ENCODE data around the gene ZBTB25.
"Not testable (repeated sequence)": the region's sequence is repeated elsewhere in the genome, so short reads cannot be mapped to it uniquely, and the experiment has no call there.

ZBTB25 gene

GRCh38 chr14:64503434-64504309 is at the start of gene ZBTB25:
TSS of gene ZBTB25 (minus strand) at chr14:64503838. CDS start at chr14:64490533, 13,305 bp downstream.
- peak; percentile 97 for DNase-seq

GRCh38 chr14:64550621-64551333 is 47.1 kb upstream of the ZBTB25 start:
- DNase-seq = no peak

- peak; percentile 50 for DNase-seq
Observed at GRCh38 chr14:64549791-64550620, 46.4 kb upstream of the ZBTB25 start, which contains the start of gene PPP1R36. TSS of gene PPP1R36 (plus strand) at chr14:64549961. CDS start at chr14:64549998, 37 bp downstream.

GRCh38 chr14:64549016-64549415 is 45.4 kb upstream of the ZBTB25 start:
- no peak for DNase-seq

GRCh38 chr14:64544607-64545312 is 41.1 kb upstream of the ZBTB25 start:
- DNase-seq = no peak

GRCh38 chr14:64542836-64543201 is 39.2 kb upstream of the ZBTB25 start:
- DNase-seq = no peak

GRCh38 chr14:64541972-64542835 is 38.6 kb upstream of the ZBTB25 start:
- DNase-seq = peak; percentile 31

DNA sequence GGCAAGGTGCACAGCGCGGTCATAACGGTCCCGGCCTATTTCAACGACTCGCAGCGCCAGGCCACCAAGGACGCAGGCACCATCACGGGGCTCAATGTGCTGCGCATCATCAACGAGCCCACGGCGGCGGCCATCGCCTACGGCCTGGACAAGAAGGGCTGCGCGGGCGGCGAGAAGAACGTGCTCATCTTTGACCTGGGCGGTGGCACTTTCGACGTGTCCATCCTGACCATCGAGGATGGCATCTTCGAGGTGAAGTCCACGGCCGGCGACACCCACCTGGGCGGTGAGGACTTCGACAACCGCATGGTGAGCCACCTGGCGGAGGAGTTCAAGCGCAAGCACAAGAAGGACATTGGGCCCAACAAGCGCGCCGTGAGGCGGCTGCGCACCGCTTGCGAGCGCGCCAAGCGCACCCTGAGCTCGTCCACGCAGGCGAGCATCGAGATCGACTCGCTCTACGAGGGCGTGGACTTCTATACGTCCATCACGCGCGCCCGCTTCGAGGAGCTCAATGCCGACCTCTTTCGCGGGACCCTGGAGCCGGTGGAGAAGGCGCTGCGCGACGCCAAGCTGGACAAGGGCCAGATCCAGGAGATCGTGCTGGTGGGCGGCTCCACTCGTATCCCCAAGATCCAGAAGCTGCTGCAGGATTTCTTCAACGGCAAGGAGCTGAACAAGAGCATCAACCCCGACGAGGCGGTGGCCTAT is 37.8 kb upstream of the ZBTB25 start:
- peak; percentile 59 for DNase-seq

DNA sequence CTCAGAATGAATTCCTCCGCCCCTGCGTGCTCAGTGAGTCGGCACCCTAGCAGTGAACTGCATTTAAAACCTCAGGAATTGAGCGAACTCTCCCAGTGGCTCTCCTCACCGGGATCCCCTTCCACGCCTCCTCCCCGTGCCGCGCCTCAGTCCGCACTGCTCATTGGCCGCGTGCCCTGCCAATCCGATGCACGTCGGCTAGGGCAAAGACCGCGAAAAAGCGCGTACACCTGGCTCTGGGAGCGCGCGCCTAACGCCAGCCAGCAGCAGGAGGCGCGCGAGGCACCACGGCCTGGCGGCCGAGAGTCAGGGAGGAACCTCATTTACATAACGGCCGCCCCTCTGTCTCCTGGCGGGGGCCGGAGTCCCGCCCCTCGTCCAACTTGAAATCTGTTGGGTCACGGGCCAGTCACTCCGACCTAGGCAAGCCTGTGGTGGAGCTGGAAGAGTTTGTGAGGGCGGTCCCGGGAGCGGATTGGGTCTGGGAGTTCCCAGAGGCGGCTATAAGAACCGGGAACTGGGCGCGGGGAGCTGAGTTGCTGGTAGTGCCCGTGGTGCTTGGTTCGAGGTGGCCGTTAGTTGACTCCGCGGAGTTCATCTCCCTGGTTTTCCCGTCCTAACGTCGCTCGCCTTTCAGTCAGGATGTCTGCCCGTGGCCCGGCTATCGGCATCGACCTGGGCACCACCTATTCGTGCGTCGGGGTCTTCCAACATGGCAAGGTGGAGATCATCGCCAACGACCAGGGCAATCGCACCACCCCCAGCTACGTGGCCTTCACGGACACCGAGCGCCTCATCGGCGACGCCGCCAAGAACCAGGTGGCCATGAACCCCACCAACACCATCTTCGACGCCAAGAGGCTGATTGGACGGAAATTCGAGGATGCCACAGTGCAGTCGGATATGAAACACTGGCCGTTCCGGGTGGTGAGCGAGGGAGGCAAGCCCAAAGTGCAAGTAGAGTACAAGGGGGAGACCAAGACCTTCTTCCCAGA is 36.9 kb upstream of the ZBTB25 start, which contains the start of gene HSPA2:
Gene HSPA2 (plus strand): TSS at position 534 of the 995 bp plus-strand sequence. CDS start 109 bp downstream, at position 643.
- peak; percentile 100 for DNase-seq

GRCh38 chr14:64536488-64537245 is 33.0 kb upstream of the ZBTB25 start:
- no peak for DNase-seq

- no peak for DNase-seq
Observed at GRCh38 chr14:64531567-64531966, 27.9 kb upstream of the ZBTB25 start.

- DNase-seq = no peak
Observed at GRCh38 chr14:64525354-64525753, 21.7 kb upstream of the ZBTB25 start.

DNA sequence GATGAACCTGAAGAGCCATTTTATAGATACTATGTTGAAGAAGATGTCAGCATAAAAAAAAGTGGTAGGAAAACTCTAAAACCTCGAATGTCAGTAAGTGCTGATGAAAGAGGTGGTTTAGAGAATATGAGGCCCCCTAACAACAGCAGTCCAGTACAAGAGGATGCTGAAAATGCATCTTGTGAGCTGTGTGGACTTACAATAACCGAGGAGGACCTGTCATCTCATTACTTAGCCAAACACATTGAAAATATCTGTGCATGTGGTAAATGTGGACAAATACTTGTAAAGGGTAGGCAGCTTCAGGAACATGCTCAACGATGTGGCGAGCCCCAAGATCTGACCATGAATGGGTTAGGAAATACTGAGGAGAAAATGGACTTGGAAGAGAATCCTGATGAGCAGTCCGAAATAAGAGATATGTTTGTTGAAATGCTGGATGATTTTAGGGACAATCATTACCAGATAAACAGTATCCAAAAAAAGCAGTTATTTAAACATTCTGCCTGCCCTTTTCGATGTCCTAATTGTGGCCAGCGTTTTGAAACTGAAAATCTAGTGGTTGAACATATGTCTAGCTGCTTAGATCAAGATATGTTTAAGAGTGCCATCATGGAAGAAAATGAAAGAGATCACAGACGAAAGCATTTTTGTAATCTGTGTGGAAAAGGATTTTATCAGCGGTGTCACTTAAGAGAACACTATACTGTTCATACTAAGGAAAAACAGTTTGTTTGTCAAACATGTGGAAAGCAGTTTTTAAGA is 19.1 kb upstream of the ZBTB25 start:
- DNase-seq = no peak

DNA sequence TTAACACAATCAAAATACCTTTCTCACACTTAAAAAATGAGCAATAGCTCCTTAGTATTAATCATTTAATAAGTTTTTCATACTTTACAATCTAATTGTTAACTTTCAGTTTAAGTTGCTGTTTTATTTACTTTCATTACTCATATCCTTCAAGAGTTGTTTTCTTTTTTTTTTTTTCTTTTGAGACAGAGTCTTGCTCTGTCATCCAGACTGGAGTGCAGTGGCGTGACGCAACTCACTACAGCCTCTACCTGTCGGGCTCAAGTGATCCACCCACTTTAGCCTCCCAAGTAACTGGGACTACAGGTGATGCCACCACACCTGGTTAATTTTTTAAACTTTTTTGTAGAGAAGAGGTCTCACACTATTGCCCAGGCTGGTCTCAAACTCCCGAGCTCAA is 17.1 kb upstream of the ZBTB25 start:
- DNase-seq = no peak

DNA sequence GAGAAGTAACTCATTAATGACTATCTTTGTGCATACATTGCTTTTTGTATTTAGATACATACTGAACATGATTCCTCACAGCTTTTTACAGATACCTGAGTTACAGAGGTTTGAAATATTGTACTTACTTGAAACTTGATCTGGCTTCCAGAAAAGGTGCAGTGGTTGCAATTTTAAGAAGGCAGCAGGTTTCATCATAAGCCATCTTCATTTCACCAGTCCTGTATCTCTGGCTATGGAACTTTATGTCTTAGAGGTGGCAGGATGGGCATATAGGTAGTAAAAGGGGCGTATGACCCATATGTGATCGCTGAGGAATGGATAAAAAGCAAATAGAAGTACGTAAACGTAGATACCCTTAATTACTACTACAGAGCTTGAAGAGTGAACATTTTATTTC is 14.6 kb upstream of the ZBTB25 start:
- no peak for DNase-seq

- not testable (repeated sequence) for DNase-seq
Observed at GRCh38 chr14:64517667-64518066, 14.0 kb upstream of the ZBTB25 start.

DNA sequence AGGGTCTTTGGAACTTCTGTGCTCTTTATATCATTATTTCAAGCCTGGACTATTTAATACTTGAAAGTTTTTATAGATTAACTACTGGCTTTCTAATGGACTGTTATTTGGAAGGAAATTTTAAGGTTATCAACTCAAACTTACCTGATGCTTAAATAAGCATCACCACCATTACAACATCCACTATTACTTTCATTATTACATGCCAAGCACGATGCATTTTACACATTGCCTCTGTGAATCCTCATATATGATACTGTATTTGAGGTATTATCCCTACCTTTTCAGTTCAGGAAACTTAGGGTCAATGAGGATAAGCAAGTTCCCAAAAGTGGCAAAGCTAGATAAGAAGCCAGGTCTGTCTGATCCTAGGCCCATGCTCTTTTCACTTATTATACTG is 13.3 kb upstream of the ZBTB25 start:
- DNase-seq = no peak

DNA sequence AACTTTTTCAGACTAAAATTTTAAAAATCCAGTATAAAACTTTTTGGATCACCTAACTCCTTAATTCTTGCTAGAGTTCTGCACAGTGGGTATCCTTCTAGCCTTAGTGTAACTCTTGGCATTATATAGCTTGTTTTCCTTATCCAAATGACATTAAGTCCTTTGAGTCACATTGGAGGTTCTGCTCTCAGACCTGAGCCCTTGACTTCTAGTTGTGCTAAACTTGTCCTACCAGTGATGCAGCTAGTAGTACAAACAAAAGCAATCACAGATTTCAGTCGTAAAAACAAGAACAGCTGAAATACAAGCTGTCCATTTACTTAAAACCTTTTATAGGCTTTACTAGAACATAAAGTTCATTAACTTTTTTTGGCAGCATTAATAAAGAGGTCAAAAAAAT is 11.4 kb upstream of the ZBTB25 start:
- DNase-seq = no peak
